ENCODE measurements around the gene ZNF416.

ZNF416 gene

DNA sequence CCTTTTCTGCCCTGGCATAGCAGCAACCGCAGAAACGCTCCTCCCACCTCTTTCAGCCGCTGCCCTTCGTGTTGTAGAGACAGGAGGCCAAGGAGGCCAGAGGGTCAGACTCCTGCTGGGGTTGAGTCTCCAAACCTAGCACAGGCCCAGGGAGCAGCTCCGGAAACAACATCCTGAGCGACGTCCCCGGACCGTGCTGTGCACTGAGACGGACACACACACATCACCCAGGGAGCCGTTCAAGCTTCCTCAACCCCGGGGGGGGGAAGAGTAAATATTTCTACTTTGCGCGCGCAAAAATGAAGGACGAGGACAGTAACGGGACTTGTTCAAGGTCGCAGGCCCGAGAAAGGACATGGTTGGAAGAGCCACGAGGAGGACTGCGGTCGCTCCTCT lies 19.7 kb downstream of the ZNF416 start:
- no peak for DNase-seq (ENCODE audit: low read depth)

DNA sequence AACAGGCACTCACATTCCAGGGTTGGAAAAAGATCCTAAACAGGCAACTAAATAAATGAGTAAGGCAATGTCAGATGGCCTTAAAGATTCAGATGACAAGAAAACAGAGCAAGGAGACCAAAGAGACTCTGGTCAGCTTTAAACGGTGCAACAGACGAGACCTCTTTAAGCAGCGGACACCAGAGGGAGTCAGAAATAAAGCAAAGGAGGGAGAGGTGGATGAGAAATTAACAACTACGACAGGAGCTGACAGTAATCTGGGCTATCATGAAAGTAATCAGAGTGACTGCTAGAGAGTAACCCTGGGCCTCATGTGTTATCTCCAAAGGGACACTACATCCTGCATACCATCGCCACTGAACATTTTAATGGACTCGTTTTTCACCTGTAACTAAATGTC lies 20.2 kb downstream of the ZNF416 start:
- no peak for DNase-seq (ENCODE audit: low read depth)

DNA sequence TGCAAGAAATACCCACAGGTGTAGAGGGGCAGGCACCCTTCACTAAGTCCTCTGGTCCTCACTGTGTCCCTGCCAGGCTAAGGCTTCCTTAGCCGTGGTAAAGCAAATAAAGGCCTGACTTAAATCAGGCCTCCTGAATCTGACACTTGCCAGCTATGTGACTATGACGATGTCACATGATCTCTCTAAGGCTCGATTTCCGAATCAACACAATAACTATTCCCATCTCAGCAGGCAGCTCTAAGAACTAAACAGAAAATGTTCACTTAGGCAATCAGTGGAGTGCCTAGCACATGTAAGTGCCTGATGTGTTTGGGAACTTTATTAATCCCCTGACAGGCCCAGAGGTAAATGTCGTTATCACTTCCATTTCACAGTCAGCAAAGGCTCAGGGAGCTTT lies 21.1 kb downstream of the ZNF416 start:
- DNase-seq (ENCODE audit: low read depth), result no peak

DNA sequence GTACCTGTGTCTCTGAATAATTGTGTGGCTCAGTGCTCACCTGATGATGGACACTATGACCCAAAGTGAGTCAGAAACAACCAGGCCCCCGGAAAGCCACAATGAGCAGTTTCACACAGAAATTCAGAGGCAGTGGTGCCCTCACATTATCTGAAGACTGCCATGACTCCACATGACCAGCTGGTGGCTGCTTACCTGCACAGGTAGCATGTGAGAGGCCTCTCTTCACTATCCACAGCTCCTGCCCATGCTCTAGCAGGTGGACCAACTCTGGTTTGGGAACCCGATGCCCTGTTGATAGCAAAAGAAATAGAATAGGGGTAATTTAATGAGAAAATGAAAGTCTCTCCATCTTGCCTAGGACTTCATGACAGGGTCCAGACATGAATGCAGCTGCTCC lies 26.3 kb downstream of the ZNF416 start:
- DNase-seq (ENCODE audit: low read depth), result no peak

DNA sequence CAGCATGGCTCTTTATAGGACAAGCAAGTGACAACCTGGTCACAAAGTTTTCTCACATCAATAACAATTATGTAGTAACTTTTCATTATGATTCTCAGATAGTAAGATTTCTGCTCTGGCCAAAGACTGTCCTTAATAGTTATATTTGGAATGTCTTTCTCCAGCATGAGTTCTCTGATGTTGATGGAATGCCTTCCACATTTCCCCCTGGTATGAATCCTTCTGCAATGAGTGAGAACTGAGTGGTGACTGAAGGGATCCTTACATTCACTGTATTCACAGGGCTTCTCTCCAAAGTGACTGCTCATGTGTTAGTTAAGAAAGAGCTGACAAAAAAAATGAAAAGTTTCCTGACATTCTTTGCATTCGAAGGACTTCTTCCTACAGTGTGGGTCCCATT lies 32.2 kb downstream of the ZNF416 start:
- DNase-seq (ENCODE audit: low read depth), result no peak

DNA sequence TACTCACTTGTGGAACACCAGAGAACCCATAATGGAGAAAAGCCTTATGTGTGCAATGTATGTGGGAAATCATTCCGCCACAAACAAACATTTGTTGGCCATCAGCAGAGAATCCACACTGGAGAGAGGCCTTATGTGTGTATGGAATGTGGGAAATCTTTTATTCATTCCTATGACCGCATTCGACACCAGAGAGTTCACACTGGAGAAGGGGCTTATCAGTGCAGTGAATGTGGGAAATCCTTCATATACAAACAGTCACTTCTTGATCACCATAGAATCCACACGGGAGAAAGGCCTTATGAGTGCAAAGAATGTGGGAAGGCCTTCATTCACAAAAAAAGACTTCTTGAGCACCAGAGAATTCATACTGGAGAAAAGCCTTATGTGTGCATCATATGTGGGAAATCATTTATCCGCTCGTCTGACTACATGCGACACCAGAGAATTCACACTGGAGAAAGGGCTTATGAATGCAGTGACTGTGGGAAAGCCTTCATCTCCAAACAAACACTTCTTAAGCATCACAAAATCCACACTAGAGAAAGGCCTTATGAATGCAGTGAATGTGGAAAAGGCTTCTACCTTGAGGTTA lies 40.7 kb downstream of the ZNF416 start:
- no peak for DNase-seq (ENCODE audit: low read depth)

DNA sequence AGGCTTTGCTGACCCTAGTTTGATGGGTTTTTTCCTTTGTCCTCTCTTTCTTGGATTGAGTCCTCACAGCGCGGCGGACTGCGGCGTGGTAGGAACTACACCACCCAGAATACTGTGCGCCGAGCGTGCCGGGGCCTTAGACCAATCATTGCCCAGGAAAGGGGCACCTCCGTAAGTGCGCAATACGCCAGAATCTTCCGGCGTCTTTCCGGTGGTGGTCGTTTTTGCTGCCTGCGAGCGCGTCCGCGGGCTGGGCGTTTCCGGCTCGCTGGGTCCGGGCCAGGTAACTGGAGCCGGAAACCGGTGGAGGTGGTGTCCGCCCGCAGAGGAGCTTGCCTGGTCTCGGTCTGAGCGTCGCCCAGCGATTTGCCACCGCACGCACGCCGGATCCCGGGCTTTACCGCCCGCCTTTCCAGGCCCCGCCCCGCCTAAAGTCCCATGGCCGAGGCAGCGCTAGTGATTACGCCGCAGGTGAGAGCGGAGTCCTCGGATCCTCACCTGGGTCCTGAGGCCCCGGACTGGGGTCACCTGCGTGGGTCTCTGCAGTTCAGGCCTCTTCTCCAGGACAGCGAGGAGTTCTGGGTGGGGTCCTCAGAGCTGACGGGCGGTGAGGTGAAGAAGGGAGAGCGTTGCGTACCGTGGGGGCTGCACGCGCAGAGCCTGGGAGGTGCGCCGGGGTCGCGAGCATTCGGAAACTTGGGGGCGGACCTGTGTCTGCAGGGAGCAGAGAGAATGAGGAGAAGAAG lies 51.4 kb downstream of the ZNF416 start, which contains the start of gene ZNF549:
ZNF549 (plus strand) TSS at position 221 of the 746 bp plus-strand sequence; CDS start at position 439, 218 bp downstream.
- peak; percentile 79 for DNase-seq (ENCODE audit: low read depth)
